Natural killer cell (primary cell): ENCODE results near the gene MCTP2. TPM values are rescaled to one million over a fixed set of nuclear protein-coding genes. Genes with fewer than 3 reads are reported as not detected.

Source experiments
- ATAC-seq, 3 donors: fragments of 150-1000 bp in 2 of 3; fragments of 200-7000 bp in 1 of 3; cut with Tn5 transposase; 1 replicate in 1 of 3; 2 replicates in 2 of 3; pipeline ENCODE4 v1.10.0; 2021; ENCODE audit warnings: mild to moderate bottlenecking in 2 of 3, moderate library complexity in 2 of 3
- DNase-seq, 2 donors: peaks; one replicate each; pipeline versions ENCODE4 v3.0.0 to v3.0.0-alpha.2; 2013 to 2021; ENCODE audit warnings: mixed read lengths in 1 of 2
- H3K27ac ChIP-seq: one replicate; pipeline ENCODE4 v1.5.1; 2013; ENCODE audit warnings: mild to moderate bottlenecking, low read length
- H3K27me3 ChIP-seq: one replicate; pipeline ENCODE4 v1.6.1; 2013; ENCODE audit warnings: low read length; ENCODE audit not compliant: control insufficient read depth, insufficient read depth
- H3K36me3 ChIP-seq: one replicate; pipeline ENCODE4 v1.6.1; 2013; ENCODE audit warnings: low read length; ENCODE audit not compliant: control insufficient read depth, insufficient read depth
- H3K4me1 ChIP-seq: one replicate; pipeline ENCODE4 v1.6.1; 2013; ENCODE audit warnings: low read length; ENCODE audit not compliant: control insufficient read depth, insufficient read depth
- H3K4me3 ChIP-seq: one replicate; pipeline ENCODE4 v1.5.1; 2013; ENCODE audit warnings: low read length
- H3K9me3 ChIP-seq: one replicate; pipeline ENCODE4 v1.6.1; 2013; ENCODE audit warnings: low read length; ENCODE audit not compliant: control insufficient read depth, insufficient read depth
- H3K27ac Mint-ChIP-seq, 2 donors: one replicate each; pipeline ENCODE4 v1.8.0; 2022; ENCODE audit warnings: mild to moderate bottlenecking in 2 of 2, mixed read lengths in 2 of 2, moderate library complexity in 1 of 2
- H3K27me3 Mint-ChIP-seq, 2 donors: one replicate each; pipeline ENCODE4 v1.8.0; 2022; ENCODE audit warnings: low read depth in 2 of 2, mixed read lengths in 2 of 2
- H3K36me3 Mint-ChIP-seq: one replicate; pipeline ENCODE4 v1.8.0; 2022; ENCODE audit warnings: mixed read lengths
- H3K4me1 Mint-ChIP-seq, 2 donors: one replicate each; pipeline ENCODE4 v1.8.0; 2022; ENCODE audit warnings: mixed read lengths in 2 of 2
- H3K4me3 Mint-ChIP-seq: one replicate; pipeline ENCODE4 v1.8.0; 2022; ENCODE audit warnings: mild to moderate bottlenecking, moderate library complexity, mixed read lengths
- H3K9me3 Mint-ChIP-seq, 2 donors: one replicate each; pipeline ENCODE4 v1.8.0; 2022; ENCODE audit warnings: mixed read lengths in 2 of 2
- WGBS: methylation state at CpG from one replicate; pipeline ENCODE4 v1.1.7; 2013; ENCODE audit warnings: missing lambda C conversion rate; ENCODE audit not compliant: insufficient coverage; 5-methylcytosine and 5-hydroxymethylcytosine counted together
- intact Hi-C: fragments of 100-400 bp; cut with micrococcal nuclease; formaldehyde crosslinking; loops from one replicate; pipeline ENCODE4 v1.14.2; 2022
- total RNA-seq, 4 donors: library from RNA; stranded (reverse); fragments of 120-200 nt in 1 of 4; gene quantifications; one replicate each; pipeline versions ENCODE4 v1.2.3 to v1.2.4, GENCODE V29; 2013 to 2022
- TF ChIP-seq, protein P1 (sequence below): fragments of 200-600 bp; IDR thresholded peaks from one replicate; pipeline ENCODE4 v1.8.0; 2022; ENCODE audit warnings: antibody characterized with exemption

MCTP2 gene
- total RNA-seq, 3 donors from 2014 or later (not counting 1 experiment from before 2014, with no cell fraction given) = 235 to 312 (median 261) TPM

DNA sequence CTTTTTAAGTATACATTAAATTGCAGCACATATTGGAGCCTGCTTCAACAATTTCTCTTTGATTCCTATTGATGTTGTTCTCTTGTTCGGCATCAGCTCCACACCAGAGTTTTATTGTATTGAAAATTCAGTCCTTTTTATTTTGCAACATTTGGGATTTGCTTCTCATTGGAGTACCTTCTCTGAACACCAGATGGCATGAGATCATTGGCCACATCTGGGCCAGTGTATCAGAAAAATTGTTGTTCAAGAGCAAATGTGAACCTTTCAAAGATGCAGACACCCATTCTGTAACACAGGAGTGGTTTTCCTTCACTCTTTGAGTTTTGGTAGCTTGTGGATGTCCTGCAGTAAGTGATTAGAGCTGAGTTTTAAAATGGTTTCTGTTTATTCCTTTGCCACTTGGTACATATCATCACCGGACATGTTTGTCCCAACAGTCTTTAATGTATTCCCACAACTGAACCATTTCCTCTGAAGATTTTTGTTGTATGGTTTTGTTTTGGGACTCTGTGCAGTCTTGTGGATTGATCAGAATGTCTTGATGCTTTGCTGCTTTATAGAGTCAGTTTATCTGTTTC lies 96.1 kb downstream of the MCTP2 start:
- Mint-ChIP-seq H3K27ac (peak overlapping the region; percentile 84 to 93), H3K4me3 (peak overlapping the region; percentile 72), H3K4me1 (peaks cover 72 to 78% of the 10 kb centered on the region in 2 donors), H3K36me3 (no peaks in the 10 kb centered on the region), H3K27me3 (no peaks in the 10 kb centered on the region), H3K9me3 (no peaks in the 10 kb centered on the region)
- 100% methylated on average over 1 of the region's 2 CpGs for WGBS
- H3K4me1 ChIP-seq = peaks cover 18% of the 10 kb centered on the region
- peak in 2 of 3 donors; percentile 20 to 54 for ATAC-seq
- peak in 1 of 2 donors; percentile 33 for DNase-seq
- TF ChIP-seq, protein P1, sequence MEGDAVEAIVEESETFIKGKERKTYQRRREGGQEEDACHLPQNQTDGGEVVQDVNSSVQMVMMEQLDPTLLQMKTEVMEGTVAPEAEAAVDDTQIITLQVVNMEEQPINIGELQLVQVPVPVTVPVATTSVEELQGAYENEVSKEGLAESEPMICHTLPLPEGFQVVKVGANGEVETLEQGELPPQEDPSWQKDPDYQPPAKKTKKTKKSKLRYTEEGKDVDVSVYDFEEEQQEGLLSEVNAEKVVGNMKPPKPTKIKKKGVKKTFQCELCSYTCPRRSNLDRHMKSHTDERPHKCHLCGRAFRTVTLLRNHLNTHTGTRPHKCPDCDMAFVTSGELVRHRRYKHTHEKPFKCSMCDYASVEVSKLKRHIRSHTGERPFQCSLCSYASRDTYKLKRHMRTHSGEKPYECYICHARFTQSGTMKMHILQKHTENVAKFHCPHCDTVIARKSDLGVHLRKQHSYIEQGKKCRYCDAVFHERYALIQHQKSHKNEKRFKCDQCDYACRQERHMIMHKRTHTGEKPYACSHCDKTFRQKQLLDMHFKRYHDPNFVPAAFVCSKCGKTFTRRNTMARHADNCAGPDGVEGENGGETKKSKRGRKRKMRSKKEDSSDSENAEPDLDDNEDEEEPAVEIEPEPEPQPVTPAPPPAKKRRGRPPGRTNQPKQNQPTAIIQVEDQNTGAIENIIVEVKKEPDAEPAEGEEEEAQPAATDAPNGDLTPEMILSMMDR = peak; percentile 75
- intact Hi-C loops = loop anchor here (10.0 kb wide), 1 partner anchor 333 kb away; no protein-coding TSS in a partner anchor
- no peak overlapping the region for H3K4me3 ChIP-seq
- no peaks in the 10 kb centered on the region for H3K27me3 ChIP-seq
- peaks cover 25% of the 10 kb centered on the region for H3K36me3 ChIP-seq
- H3K27ac ChIP-seq = no peak overlapping the region
- H3K9me3 ChIP-seq = no peaks in the 10 kb centered on the region

DNA sequence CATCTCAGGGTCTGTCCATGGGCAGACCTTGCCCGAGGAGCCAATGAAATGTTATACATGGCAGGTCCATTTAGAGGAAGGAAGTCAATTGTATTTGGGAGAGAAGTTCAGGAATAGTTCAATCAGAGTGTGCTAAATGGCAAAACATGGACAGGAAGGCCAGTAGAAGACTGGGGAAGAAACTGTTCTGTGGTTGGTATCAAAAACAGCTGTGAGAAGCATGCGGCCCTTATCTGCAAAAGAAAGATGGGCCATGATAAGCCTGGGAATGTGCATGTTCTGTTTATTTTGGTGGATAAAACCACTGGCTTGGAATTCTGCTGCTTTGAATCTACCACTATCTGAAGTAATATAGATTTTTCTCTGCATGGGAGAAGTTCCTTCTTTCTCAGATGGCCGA lies 100.4 kb downstream of the MCTP2 start:
- TF ChIP-seq, protein P1 = no peak
- Mint-ChIP-seq H3K27me3 (no peaks in the 10 kb centered on the region), H3K4me3 (no peak overlapping the region), H3K27ac (peak overlapping the region; percentile 6 to 93), H3K9me3 (no peaks in the 10 kb centered on the region), H3K4me1 (peaks cover 57 to 74% of the 10 kb centered on the region in 2 donors), H3K36me3 (no peaks in the 10 kb centered on the region)
- Histone ChIP-seq H3K4me1 (no peaks in the 10 kb centered on the region), H3K27me3 (no peaks in the 10 kb centered on the region), H3K27ac (no peak overlapping the region), H3K4me3 (no peak overlapping the region), H3K9me3 (no peaks in the 10 kb centered on the region), H3K36me3 (peaks cover 28% of the 10 kb centered on the region)
- WGBS = 88% methylated on average over 3 of the region's 3 CpGs
- no peak for DNase-seq
- intact Hi-C loops = no loop called here
- ATAC-seq = no peak

DNA sequence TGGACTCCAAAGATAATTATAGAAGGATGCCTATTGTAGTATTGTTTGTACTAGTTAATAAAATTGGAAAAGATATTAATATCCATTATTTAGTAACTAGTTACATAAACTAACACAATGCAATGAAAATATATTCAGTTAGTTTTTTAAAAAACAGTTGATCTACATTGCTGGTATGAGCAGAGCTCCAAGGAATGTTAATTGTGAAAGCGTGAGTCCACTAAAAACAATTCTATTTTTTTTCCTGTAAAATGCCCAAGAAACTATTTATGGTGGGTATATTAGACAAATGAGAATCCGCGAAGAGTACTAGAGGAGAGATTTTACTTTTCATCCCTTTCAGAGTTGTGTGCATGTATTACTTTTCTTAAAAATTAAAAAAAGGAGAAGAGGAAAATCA lies 104.3 kb downstream of the MCTP2 start:
- Mint-ChIP-seq H3K36me3 (no peaks in the 10 kb centered on the region), H3K9me3 (no peaks in the 10 kb centered on the region), H3K27me3 (no peaks in the 10 kb centered on the region), H3K27ac (peak overlapping the region; percentile 57 to 60), H3K4me1 (peaks cover 51 to 58% of the 10 kb centered on the region in 2 donors), H3K4me3 (no peak overlapping the region)
- no peak for DNase-seq
- no peaks in the 10 kb centered on the region for H3K4me1 ChIP-seq
- ATAC-seq = no peak
- intact Hi-C loops = no loop called here
- H3K27me3 ChIP-seq = no peaks in the 10 kb centered on the region
- no peak overlapping the region for H3K4me3 ChIP-seq
- H3K27ac ChIP-seq = no peak overlapping the region
- TF ChIP-seq, protein P1 = no peak
- WGBS = no CpG with 5 or more reads among the region's 3 CpGs
- H3K9me3 ChIP-seq = no peaks in the 10 kb centered on the region
- peaks cover 34% of the 10 kb centered on the region for H3K36me3 ChIP-seq
